ENCODE data around the gene SMIM41. TPM values are rescaled to one million over a fixed set of nuclear protein-coding genes. Genes with fewer than 3 reads are reported as not detected.
A peak's percentile ranks its signal among the peaks of the same experiment; 100 is the strongest.

Gene SMIM41
- polyA plus RNA-seq, 2 of the 4 experiments (the other 2 are of a cell fraction), result not detected

GRCh38 chr12:52050758-52051541 is 28.6 kb upstream of the SMIM41 start, which contains the start of gene NR4A1 (continued):
- peak; percentile 67 for TF ChIP-seq E2F6 (IDR thresholded peaks at IDR 0.05; ENCODE audit: borderline replicate concordance, low read depth)
- TF ChIP-seq CBX2 (IDR thresholded peaks at IDR 0.05; ENCODE audit: borderline replicate concordance, low read depth), result no peak
- peak; percentile 77 for TF ChIP-seq ZSCAN20 (CRISPR knock-in tag; IDR thresholded peaks at IDR 0.05)
- TF ChIP-seq NPAS2 (CRISPR knock-in tag; IDR thresholded peaks at IDR 0.05; ENCODE audit: borderline replicate concordance), result no peak
- TF ChIP-seq FOSL2 (IDR thresholded peaks at IDR 0.05), result no peak
- peak; percentile 11; the same call in 1 of the 2 replicates for TF ChIP-seq FOSL2 (CRISPR knock-in tag; IDR thresholded peaks at IDR 0.05)
- no peak for TF ChIP-seq NR3C1 (IDR thresholded peaks at IDR 0.05)
- no peak for TF ChIP-seq HMGXB4 (CRISPR knock-in tag; IDR thresholded peaks at IDR 0.05; ENCODE audit: borderline replicate concordance)
- no peak for TF ChIP-seq MAFK (IDR thresholded peaks at IDR 0.05; ENCODE audit: partially characterized antibody)

GRCh38 chr12:52052468-52053186 is 26.9 kb upstream of the SMIM41 start:
- peak overlapping the region; percentile 96 for H3K4me2 ChIP-seq
- TF ChIP-seq HOXB5 (CRISPR knock-in tag; IDR thresholded peaks at IDR 0.05), result peak; percentile 25; the same call in 1 of the 2 replicates
- TF ChIP-seq HMGXB4 (CRISPR knock-in tag; IDR thresholded peaks at IDR 0.05; ENCODE audit: borderline replicate concordance), result 0 out of 2 replicates have a peak, but pooled peaks have one; percentile 13
- TF ChIP-seq CHD4 (IDR thresholded peaks at IDR 0.05; ENCODE audit: borderline replicate concordance), result no peak
- peak; percentile 94 for TF ChIP-seq TFCP2L1 (CRISPR knock-in tag; IDR thresholded peaks at IDR 0.05)
- TF ChIP-seq RFX5 (IDR thresholded peaks at IDR 0.05), result 0 out of 2 replicates have a peak, but pooled peaks have one; percentile 25
- TF ChIP-seq EHF (CRISPR knock-in tag; IDR thresholded peaks at IDR 0.05), result peak; percentile 59; the same call in 1 of the 2 replicates
- TF ChIP-seq HOXB13 (CRISPR knock-in tag; IDR thresholded peaks at IDR 0.05; ENCODE audit: low read depth), result peak; percentile 51; the same call in 1 of the 2 replicates
- no peak for TF ChIP-seq MAX (IDR thresholded peaks at IDR 0.05)
- peak; percentile 95; the same call in 1 of the 2 replicates for TF ChIP-seq TP53 (CRISPR knock-in tag; IDR thresholded peaks at IDR 0.05)
- TF ChIP-seq HEYL (CRISPR knock-in tag; IDR thresholded peaks at IDR 0.05), result 0 out of 2 replicates have a peak, but pooled peaks have one; percentile 8
- TF ChIP-seq RARB (CRISPR knock-in tag; IDR thresholded peaks at IDR 0.05), result peak; percentile 23; the same call in 1 of the 2 replicates
- TF ChIP-seq FOSB (CRISPR knock-in tag; IDR thresholded peaks at IDR 0.05), result peak; percentile 90
- peak; percentile 28; the same call in 1 of the 2 replicates for TF ChIP-seq POLR2AphosphoS2 (conservative IDR thresholded peaks at IDR 0.05; ENCODE audit: low read length)
- no peak for TF ChIP-seq ZFP36 (IDR thresholded peaks at IDR 0.05; ENCODE audit: borderline replicate concordance, partially characterized antibody)
- TF ChIP-seq RCOR1 (IDR thresholded peaks at IDR 0.05; ENCODE audit: low read depth, low read length), result no peak
- TF ChIP-seq HOXA7 (CRISPR knock-in tag; IDR thresholded peaks at IDR 0.05), result peak; percentile 96; the same call in 1 of the 2 replicates
- 0 out of 5 replicates have a peak, but pooled peaks of 1 of the 2 experiments have one; percentile 13 for TF ChIP-seq JUN (IDR thresholded peaks at IDR 0.05)
- TF ChIP-seq FOSL2 (IDR thresholded peaks at IDR 0.05), result no peak
- 0 out of 2 replicates have a peak, but pooled peaks have one; percentile 2 for TF ChIP-seq FOSL2 (CRISPR knock-in tag; IDR thresholded peaks at IDR 0.05)
- no peak for TF ChIP-seq KDM1A (IDR thresholded peaks at IDR 0.05; ENCODE audit: low read depth)
- TF ChIP-seq E2F6 (IDR thresholded peaks at IDR 0.05; ENCODE audit: borderline replicate concordance, low read depth), result no peak
- no peak; the same call in none of the 2 replicates for TF ChIP-seq ZSCAN20 (CRISPR knock-in tag; IDR thresholded peaks at IDR 0.05)
- TF ChIP-seq HES2 (IDR thresholded peaks at IDR 0.05), result no peak
- H3K4me3 ChIP-seq, result peak overlapping the region; percentile 75
- DNase-seq (ENCODE audit: low read depth in 1 of 2, low spot score in 1 of 2), result peak in 1 of 2 experiments; percentile 73
- 63% methylated on average over 7 of the region's 7 CpGs for WGBS (ENCODE audit: missing lambda C conversion rate)
- no peak for FAIRE-seq
- ChIA-PET POLR2A (interaction anchor here (0.6 to 2.3 kb wide), 4 partner anchors 12 to 27 kb away, joined by 3 to 19 read pairs (median 7); no protein-coding TSS in a partner anchor), CTCF (interaction anchor here (1.0 to 42.5 kb wide), 4 partner anchors 9 to 929 kb away, joined by 4 to 1730 read pairs (median 18); no protein-coding TSS in a partner anchor)
- no peaks in the 10 kb centered on the region for H3K9me3 ChIP-seq
- peaks cover 34% of the 10 kb centered on the region for H3K4me1 ChIP-seq
- no peak for ATAC-seq
- peak overlapping the region; percentile 90 to 95; a peak in 5 of 6 replicates for H3K27ac ChIP-seq
